HG02970 (cell line): ENCODE data around the gene VEPH1.

ENCODE experiments used
- ATAC-seq: cut with Tn5 transposase; IDR thresholded peaks from one replicate; pipeline ENCODE4 v1.9.1; 2021; ENCODE audit warnings: mild to moderate bottlenecking, moderate library complexity, moderate number of reproducible peaks; ENCODE audit not compliant: unreplicated experiment, low FRiP score

Gene VEPH1

DNA sequence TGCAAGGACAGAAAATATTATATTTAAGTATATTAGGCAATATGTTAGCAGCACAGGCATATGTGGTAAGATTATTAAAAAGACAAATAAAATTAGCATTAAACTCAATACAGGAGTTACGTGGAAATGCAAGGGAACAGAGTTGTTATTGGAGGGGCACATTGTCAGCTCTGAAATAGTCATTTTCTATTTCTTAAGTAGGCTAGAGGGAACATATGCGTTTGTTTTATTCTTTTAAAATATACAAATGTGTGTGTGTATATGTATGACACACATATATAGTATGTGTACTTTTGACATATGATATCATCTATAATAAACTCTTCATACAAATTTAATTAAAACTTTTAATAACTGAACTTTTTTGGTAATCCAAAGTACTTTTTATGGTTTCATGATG is 22.8 kb upstream of the VEPH1 start:
- ATAC-seq: no peak

GRCh38 chr3:157523814-157524213 is 20.6 kb upstream of the VEPH1 start:
- ATAC-seq: no peak

DNA sequence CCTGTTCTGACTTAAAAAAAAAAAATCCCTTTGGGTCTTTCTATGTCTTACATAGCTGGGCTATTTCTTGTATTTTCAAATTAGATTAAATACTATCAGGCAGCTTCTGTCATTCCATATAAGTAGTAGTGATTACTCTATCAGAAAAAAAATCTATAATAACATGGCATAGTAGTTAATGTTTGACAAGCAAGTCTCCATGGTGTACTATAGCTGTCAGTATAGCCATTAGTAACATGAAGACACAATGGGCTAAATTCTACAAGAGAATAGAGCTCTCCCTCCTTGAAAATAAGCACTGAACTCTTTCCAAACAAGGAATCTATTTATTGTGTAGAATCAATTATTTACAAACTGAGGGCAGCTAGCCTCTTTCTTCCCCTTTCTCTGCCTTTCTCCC is 19.4 kb upstream of the VEPH1 start:
- ATAC-seq: no peak

DNA sequence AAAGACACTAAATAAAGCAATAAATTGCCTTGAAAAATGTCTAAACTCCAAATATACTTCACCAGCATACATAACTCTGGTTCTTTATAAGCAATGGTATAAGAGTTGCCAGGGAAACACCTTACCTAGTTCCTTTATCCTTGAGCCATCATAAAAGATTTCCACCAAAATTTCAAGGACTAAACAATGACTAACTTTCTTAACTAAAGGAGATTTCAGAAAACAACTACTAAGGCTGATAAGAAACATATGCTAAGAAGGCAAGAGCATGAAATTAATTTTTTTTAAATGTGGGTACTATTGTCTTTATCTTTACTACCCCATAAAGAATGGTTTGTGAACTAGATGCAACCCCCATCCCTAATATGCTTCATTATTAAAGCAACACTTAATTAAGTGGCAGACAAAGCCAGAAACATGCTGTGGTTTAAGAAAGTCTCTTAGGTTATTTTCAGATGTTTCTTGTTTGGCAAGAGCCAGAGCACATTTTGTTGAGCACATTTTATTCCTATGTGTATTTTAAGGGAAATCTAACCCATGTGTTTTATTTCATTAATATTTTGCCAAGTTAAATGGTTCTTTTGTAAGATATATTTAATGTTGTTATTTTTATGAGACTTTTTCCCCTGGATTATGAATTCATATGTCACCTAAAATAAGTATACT is 17.4 kb upstream of the VEPH1 start:
- ATAC-seq: no peak

DNA sequence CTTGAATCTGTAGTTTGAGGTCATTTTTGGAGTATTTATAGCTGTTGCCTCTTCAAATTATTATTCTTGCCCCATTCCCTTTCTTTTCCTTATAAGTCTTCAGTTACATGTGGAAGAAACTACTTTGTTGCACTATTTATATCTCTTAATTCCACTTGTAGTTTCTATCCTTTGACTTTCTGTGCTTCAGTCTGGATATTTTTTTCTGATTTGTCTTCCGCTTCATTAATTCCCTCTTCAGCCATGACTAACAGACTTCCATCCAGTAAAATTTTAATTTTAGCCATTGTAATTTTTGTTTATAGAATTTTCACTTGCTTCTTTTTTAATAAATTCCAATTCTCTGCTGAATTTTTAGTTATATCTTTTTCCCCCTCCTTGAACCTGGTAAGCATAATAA is 15.7 kb upstream of the VEPH1 start:
- no peak for ATAC-seq

- ATAC-seq: no peak
Observed at GRCh38 chr3:157516928-157517327, 13.7 kb upstream of the VEPH1 start.

DNA sequence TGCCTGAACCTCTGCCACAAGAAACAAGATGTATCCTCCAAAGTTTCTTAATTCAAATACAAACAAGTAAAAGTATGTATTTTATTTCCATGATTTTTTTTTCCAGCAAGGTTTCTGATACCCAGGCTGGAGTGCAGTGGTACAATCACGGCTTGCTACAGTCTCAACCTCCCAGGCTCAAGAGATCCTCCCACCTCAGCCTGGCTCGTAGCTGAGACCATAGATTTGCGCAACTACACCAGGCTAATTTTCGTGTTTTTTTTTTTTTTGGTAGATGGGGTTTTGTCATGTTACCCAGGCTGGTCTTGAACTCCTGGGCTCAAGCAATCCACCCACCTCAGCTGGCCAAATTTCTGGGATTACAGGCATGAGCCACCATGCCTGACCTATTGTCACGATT is 12.2 kb upstream of the VEPH1 start:
- no peak for ATAC-seq

- ATAC-seq: no peak
Observed at GRCh38 chr3:157514371-157514895, 11.2 kb upstream of the VEPH1 start.

- no peak for ATAC-seq
Observed at GRCh38 chr3:157513585-157513984, 10.4 kb upstream of the VEPH1 start.

GRCh38 chr3:157512534-157512933 is 9.3 kb upstream of the VEPH1 start:
- no peak for ATAC-seq

- no peak for ATAC-seq
Observed at GRCh38 chr3:157508461-157508860, 5.2 kb upstream of the VEPH1 start.

- ATAC-seq: no peak
Observed at GRCh38 chr3:157501863-157502262, 1.4 kb downstream of the VEPH1 start.

- ATAC-seq: no peak
Observed at GRCh38 chr3:157500232-157500631, 3.0 kb downstream of the VEPH1 start.

- no peak for ATAC-seq
Observed at GRCh38 chr3:157499342-157499963, 3.8 kb downstream of the VEPH1 start.

GRCh38 chr3:157498371-157498770 is 4.8 kb downstream of the VEPH1 start:
- no peak for ATAC-seq

DNA sequence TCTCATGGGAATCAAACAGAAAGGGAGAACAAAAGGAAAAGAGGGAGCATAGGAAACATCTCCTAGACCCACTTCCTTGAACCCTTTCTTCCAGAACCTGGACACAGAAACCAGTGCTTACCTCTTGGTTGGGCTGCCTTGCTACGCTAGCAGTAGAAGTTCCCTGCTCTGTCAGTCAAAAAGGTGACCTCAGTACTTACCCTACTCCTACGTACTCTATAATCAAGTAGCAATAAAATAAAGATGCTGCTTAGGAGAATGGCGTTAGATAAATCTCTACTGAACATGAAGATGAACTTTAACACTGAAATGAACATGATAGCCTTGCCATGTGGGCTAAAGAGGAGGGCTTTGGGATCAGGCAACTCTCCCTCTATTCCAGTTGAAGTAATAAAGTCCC is 7.4 kb downstream of the VEPH1 start:
- no peak for ATAC-seq

DNA sequence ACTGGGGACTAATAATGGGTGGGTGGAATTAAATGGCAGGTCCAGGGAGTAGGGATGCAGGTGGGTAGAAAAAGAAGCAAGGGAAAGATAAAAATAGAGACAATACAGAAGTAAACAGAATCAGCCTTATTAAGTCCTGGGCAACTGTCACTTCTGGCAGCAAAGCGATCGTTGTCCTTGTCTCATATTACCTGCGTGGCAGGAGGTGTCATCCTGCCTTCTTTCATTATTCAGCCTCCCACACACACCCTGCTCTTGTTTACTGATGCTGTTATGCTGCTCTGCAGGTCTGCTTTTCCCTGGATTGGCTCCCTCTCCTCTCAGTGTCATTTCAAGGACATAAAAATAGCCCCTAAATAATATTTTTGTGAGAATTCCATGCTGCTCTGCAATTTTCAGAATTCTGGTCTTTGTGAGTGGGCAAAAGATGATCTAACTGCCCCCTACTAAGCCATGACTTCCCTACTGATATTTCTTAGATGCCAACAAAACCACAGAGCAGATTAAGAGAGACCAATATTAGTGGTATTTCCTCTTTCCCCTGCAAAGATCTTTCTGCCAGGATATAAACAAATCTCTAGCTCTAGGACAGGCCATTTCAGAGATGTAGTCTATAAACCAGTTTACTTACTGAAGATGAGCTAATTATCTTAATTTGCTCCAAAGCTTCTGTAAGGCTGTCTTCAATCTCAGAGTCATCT is 8.5 kb downstream of the VEPH1 start:
- no peak for ATAC-seq

GRCh38 chr3:157493627-157494550 is 9.3 kb downstream of the VEPH1 start:
- no peak for ATAC-seq

DNA sequence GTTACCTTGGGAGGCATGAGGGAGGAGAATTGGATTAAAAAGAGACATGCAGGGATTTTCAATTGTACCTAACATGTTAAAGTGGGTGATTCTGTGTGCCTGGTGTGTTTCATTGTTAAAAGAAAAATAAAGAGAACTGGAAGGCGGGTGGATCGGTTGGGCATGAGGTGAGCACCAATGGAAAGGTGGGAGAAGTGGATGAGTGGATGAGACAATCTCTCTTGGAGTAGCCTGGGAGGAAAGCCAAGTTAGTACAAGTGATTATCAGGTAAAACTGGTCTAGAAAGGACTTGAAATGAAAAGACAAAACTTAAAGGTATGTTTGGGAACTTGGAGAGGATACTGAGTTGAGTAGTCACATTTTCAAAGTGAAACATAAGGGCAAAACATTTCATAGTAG is 12.1 kb downstream of the VEPH1 start:
- no peak for ATAC-seq

- no peak for ATAC-seq
Observed at GRCh38 chr3:157488144-157488543, 15.1 kb downstream of the VEPH1 start.

- ATAC-seq: no peak
Observed at GRCh38 chr3:157487339-157487738, 15.9 kb downstream of the VEPH1 start.
